Gastrocnemius medialis (tissue), 4 donors: ENCODE measurements around the gene LYRM2.

Source experiments
- POLR2A ChIP-seq, 2 donors: fragments of 450-650 bp; IDR thresholded peaks; one replicate each; pipeline ENCODE4 v1.6.1; 2017; ENCODE audit warnings: antibody characterized with exemption in 2 of 2, mild to moderate bottlenecking in 2 of 2, moderate library complexity in 2 of 2
- TF ChIP-seq, protein P1 (sequence below), 5 experiments: fragments of 450-650 bp in 3 of 5; fragments of 200-600 bp in 2 of 5; sonication (generic) in 2 of 5; IDR thresholded peaks in 4 of 5; conservative IDR thresholded peaks in 1 of 5; 1 replicate in 4 of 5; 2 replicates in 1 of 5; pipeline ENCODE4 v1.5.1; 2016 to 2019; ENCODE audit warnings: antibody characterized with exemption in 5 of 5, mild to moderate bottlenecking in 3 of 5, moderate library complexity in 3 of 5

DNA sequence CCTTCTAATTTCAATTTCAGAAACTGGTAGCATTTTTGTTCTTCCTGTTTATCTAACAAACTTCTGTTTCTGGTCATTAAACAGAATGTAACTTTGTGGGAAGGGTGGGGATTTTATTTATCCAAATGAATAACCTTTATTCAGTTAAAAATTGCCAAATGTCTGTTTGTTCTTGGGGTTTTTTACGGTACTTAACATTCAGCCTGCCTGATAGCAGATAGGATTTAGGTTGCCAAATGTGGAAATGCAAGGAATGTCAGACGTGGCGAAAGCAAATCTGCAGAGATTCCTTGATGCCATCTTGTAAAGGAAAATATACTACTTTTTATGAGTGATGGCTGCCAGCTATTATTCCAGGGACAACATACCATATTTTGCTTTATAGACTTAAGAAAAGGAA, 95.7 kb downstream of the LYRM2 start:
- TF ChIP-seq POLR2A (IDR thresholded peaks at IDR 0.05), result no peak
- TF ChIP-seq, protein P1, sequence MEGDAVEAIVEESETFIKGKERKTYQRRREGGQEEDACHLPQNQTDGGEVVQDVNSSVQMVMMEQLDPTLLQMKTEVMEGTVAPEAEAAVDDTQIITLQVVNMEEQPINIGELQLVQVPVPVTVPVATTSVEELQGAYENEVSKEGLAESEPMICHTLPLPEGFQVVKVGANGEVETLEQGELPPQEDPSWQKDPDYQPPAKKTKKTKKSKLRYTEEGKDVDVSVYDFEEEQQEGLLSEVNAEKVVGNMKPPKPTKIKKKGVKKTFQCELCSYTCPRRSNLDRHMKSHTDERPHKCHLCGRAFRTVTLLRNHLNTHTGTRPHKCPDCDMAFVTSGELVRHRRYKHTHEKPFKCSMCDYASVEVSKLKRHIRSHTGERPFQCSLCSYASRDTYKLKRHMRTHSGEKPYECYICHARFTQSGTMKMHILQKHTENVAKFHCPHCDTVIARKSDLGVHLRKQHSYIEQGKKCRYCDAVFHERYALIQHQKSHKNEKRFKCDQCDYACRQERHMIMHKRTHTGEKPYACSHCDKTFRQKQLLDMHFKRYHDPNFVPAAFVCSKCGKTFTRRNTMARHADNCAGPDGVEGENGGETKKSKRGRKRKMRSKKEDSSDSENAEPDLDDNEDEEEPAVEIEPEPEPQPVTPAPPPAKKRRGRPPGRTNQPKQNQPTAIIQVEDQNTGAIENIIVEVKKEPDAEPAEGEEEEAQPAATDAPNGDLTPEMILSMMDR (IDR thresholded peaks at IDR 0.05 in 4 of 5, conservative IDR thresholded peaks at IDR 0.05 in 1 of 5), result no peak
